Neural progenitor cell (in vitro differentiated cells): ENCODE data around the gene UCK2.

Source experiments
- EZH2 ChIP-seq: fragments of 200-600 bp; sonication (generic); IDR thresholded peaks from 2 replicates; pipeline ENCODE4 v1.6.1; 2017; ENCODE audit warnings: antibody characterized with exemption, mild to moderate bottlenecking, moderate library complexity
- EZH2phosphoT487 ChIP-seq: fragments of 200-600 bp; sonication (generic); IDR thresholded peaks from 2 replicates; pipeline ENCODE4 v1.6.1; 2017; ENCODE audit warnings: antibody characterized with exemption
- TF ChIP-seq, protein P1 (sequence below): fragments of 200-600 bp; sonication (generic); IDR thresholded peaks from 2 replicates; pipeline ENCODE4 v1.5.1; 2017; ENCODE audit warnings: antibody characterized with exemption, mild to moderate bottlenecking

DNA sequence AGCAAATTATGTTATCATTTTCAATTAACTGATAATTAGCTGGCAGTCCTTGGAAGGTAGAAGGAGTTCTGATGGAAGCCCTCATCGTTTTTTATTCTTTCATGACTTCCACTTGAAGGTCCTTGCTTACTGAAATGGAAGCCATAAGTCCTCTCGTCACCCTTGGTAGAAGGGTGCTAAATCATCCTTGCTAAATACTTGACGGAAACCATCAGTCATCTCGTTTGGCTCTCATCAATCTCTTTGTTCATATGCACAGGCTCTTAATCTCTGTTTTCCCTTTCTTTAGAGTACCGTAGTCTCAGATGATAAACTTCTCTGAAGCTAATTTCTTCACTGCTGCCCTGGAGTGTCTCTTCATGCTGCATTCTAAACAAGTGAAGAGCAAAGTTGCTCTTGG is 34.5 kb downstream of the UCK2 start:
- TF ChIP-seq, protein P1, sequence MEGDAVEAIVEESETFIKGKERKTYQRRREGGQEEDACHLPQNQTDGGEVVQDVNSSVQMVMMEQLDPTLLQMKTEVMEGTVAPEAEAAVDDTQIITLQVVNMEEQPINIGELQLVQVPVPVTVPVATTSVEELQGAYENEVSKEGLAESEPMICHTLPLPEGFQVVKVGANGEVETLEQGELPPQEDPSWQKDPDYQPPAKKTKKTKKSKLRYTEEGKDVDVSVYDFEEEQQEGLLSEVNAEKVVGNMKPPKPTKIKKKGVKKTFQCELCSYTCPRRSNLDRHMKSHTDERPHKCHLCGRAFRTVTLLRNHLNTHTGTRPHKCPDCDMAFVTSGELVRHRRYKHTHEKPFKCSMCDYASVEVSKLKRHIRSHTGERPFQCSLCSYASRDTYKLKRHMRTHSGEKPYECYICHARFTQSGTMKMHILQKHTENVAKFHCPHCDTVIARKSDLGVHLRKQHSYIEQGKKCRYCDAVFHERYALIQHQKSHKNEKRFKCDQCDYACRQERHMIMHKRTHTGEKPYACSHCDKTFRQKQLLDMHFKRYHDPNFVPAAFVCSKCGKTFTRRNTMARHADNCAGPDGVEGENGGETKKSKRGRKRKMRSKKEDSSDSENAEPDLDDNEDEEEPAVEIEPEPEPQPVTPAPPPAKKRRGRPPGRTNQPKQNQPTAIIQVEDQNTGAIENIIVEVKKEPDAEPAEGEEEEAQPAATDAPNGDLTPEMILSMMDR = no peak
- TF ChIP-seq EZH2 (no peak), EZH2phosphoT487 (no peak)
